Loucy (cell line): Measurements from ENCODE around the gene PRRC2C.

Source experiments
- CTCF ChIP-seq: fragments of 200-600 bp; sonication (generic); conservative IDR thresholded peaks from 2 replicates; pipeline ENCODE4 v1.5.1; 2014; ENCODE audit warnings: mild to moderate bottlenecking, antibody characterized with exemption, low read length
- EZH2phosphoT487 ChIP-seq: fragments of 200-600 bp; IDR thresholded peaks from 2 replicates; pipeline ENCODE4 v1.6.1; 2018; ENCODE audit warnings: antibody characterized with exemption, mild to moderate bottlenecking, moderate library complexity, borderline replicate concordance

GRCh38 chr1:171455967-171456366 lies 29.4 kb upstream of the PRRC2C start:
- TF ChIP-seq CTCF (no peak), EZH2phosphoT487 (no peak)
